Neutrophil (primary cell): Measurements from ENCODE around the gene PER1.

ENCODE experiments used
- H3K27ac ChIP-seq: fragments of 200-600 bp; sonication (generic); 2 replicates; pipeline ENCODE4 v1.5.1; 2016; ENCODE audit warnings: mild to moderate bottlenecking, moderate library complexity
- H3K27me3 ChIP-seq: fragments of 200-600 bp; sonication (generic); 2 replicates; pipeline ENCODE4 v1.6.0; 2016; ENCODE audit warnings: mild to moderate bottlenecking
- H3K36me3 ChIP-seq: fragments of 200-600 bp; sonication (generic); 2 replicates; pipeline ENCODE4 v1.5.1; 2017
- H3K4me1 ChIP-seq, 2 experiments: fragments of 200-600 bp in 1 of 2; sonication (generic) in 1 of 2; 1 replicate in 1 of 2; 2 replicates in 1 of 2; pipeline versions ENCODE4 v1.5.1 to v1.6.1; 2013 to 2016; ENCODE audit warnings: low read depth in 1 of 2, low read length in 1 of 2, mild to moderate bottlenecking in 1 of 2, moderate library complexity in 1 of 2; ENCODE audit not compliant: control insufficient read depth in 1 of 2, insufficient read depth in 1 of 2
- H3K4me3 ChIP-seq, 2 experiments: fragments of 200-600 bp in 1 of 2; sonication (generic) in 1 of 2; 1 replicate in 1 of 2; 2 replicates in 1 of 2; pipeline ENCODE4 v1.5.1; 2013 to 2016; ENCODE audit warnings: low read depth in 1 of 2, low read length in 1 of 2, mild to moderate bottlenecking in 1 of 2, moderate library complexity in 1 of 2
- H3K9me3 ChIP-seq: fragments of 200-600 bp; sonication (generic); 2 replicates; pipeline ENCODE4 v1.5.1; 2016
- TF ChIP-seq, protein P1 (sequence below): fragments of 200-600 bp; sonication (generic); IDR thresholded peaks from 2 replicates; pipeline ENCODE4 v1.5.1; 2016; ENCODE audit warnings: antibody characterized with exemption

The PER1 gene

DNA sequence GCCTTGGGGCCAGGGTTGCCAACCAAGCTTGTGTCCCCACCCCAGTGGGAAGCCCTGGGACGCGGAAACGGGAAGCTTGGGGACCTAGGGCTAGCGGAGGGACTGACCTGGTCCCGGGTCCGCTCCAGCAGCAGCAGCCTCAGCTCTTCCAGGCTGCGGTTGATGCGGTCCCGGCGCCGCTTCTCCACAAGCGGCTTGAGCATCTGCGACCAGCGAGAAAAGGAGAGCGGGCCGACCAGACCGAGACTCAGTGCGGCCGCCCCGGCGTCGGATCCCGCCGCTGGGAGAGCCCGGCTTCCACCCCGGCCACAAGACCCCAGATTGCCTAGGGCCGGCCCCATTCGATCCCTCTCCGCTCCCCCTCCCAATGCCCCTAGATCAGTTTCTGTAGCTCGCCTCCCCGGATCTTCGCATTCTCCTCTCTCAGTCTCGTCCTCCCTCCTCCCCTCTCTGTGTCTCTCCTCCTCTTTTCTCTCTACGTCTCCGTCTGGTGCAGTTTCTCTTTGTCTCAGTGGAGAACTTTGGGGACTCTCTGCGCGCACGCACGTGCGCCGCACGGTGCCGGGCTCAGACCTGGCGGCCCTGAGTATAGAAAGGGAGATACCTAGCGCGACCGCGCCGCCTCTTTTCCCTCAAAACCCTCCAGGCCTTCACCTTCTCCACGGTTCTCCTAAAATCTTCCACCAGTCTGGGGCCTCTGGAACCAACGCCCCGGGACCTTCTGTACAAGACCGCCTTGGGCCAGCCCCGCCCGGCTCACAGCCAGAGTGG lies 29.1 kb downstream of the PER1 start:
- peak overlapping the region in 1 of 2 experiments; percentile 60 for H3K4me3 ChIP-seq
- H3K27me3 ChIP-seq: peaks cover 100% of the 10 kb centered on the region
- H3K4me1 ChIP-seq: peaks cover 89 to 94% of the 10 kb centered on the region in 2 experiments
- TF ChIP-seq, protein P1, sequence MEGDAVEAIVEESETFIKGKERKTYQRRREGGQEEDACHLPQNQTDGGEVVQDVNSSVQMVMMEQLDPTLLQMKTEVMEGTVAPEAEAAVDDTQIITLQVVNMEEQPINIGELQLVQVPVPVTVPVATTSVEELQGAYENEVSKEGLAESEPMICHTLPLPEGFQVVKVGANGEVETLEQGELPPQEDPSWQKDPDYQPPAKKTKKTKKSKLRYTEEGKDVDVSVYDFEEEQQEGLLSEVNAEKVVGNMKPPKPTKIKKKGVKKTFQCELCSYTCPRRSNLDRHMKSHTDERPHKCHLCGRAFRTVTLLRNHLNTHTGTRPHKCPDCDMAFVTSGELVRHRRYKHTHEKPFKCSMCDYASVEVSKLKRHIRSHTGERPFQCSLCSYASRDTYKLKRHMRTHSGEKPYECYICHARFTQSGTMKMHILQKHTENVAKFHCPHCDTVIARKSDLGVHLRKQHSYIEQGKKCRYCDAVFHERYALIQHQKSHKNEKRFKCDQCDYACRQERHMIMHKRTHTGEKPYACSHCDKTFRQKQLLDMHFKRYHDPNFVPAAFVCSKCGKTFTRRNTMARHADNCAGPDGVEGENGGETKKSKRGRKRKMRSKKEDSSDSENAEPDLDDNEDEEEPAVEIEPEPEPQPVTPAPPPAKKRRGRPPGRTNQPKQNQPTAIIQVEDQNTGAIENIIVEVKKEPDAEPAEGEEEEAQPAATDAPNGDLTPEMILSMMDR: no peak
- no peaks in the 10 kb centered on the region for H3K36me3 ChIP-seq
- H3K27ac ChIP-seq: no peak overlapping the region
- H3K9me3 ChIP-seq: no peaks in the 10 kb centered on the region

DNA sequence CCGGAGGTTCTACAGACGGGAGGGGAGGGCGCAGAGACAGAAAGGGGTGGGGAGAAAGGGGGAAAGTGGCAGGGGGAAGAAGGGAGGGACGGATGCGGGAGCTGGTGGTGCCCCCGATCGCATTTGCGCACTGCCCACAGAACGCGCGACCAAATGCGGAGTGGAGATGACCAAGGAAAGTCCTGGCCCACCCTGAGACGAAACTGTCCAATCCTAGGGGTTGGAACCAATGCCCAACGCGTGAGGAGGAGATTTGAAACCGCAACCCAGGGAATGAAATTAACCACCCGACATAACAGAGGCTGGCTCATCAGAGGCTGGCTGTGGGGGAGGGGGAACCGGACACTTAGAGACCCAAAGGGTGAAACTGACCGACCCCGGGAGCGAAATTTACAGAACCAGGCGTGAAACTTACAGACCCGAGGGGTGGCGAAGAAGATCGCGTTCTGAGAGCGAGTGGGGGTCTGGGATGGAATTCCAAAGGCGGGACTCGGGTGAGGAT lies 29.7 kb downstream of the PER1 start:
- TF ChIP-seq, protein P1: no peak
- Histone ChIP-seq H3K27me3 (peaks cover 100% of the 10 kb centered on the region), H3K4me3 (peak overlapping the region; percentile 40 to 60), H3K27ac (no peak overlapping the region), H3K4me1 (peaks cover 95 to 100% of the 10 kb centered on the region in 2 experiments), H3K36me3 (no peaks in the 10 kb centered on the region), H3K9me3 (no peaks in the 10 kb centered on the region)

DNA sequence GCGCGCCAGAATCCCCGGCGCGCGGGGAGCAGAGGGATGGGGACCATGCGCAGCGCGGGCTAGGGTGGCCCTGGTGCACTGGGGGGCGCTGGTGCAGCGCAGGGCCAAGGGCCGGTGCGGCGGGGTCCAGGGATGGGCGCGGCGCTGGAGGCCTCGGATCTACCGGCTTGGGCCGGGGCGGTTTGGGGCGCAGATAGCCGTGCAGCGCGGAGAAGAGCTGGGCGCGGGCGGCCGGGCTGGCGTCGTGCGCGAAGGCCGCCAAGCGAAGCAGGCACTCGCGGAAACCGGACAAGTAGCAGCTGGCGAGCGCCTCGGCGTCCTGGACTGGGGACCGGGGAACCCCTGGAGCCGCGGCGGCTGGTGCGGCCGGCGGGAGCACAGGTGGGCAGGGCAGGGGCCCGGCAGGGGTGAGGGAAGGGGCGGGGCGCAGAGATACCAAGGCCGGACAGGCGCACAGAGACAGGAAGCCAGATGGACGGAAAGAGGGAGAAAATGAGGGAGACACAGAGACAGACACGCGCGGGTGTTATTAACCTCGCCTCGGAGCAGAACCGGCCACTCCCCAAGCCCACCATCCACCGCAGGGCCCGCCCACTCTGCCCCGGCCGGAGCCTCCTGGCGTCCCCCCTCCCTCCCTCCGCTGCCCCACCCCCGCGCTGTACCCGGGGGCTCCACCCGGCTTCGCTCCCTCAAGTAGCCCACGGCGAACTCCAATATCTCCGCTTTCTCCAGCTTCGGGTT lies 30.4 kb downstream of the PER1 start:
- Histone ChIP-seq H3K9me3 (no peaks in the 10 kb centered on the region), H3K4me3 (peak overlapping the region; percentile 40 to 60), H3K27me3 (peaks cover 100% of the 10 kb centered on the region), H3K4me1 (peaks cover 94 to 99% of the 10 kb centered on the region in 2 experiments), H3K36me3 (no peaks in the 10 kb centered on the region), H3K27ac (no peak overlapping the region)
- TF ChIP-seq, protein P1: no peak

DNA sequence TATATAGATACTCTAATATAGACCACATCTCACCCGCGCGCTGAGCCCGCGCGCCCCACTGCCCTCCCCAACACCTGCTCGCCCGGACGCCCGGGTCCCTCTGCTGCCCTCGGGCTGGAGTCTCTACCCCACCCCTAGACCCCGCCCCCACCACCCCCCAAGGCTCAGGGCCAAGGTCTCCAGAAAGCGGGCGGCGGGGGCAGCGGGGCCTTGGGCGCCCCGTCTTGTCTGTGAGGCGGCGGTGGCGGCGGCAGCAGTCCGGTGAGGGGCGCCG lies 30.9 kb downstream of the PER1 start:
- peaks cover 100% of the 10 kb centered on the region for H3K27me3 ChIP-seq
- H3K9me3 ChIP-seq: no peaks in the 10 kb centered on the region
- H3K27ac ChIP-seq: no peak overlapping the region
- no peaks in the 10 kb centered on the region for H3K36me3 ChIP-seq
- peaks cover 90 to 94% of the 10 kb centered on the region in 2 experiments for H3K4me1 ChIP-seq
- TF ChIP-seq, protein P1: no peak
- peak overlapping the region; percentile 52 to 60 for H3K4me3 ChIP-seq

DNA sequence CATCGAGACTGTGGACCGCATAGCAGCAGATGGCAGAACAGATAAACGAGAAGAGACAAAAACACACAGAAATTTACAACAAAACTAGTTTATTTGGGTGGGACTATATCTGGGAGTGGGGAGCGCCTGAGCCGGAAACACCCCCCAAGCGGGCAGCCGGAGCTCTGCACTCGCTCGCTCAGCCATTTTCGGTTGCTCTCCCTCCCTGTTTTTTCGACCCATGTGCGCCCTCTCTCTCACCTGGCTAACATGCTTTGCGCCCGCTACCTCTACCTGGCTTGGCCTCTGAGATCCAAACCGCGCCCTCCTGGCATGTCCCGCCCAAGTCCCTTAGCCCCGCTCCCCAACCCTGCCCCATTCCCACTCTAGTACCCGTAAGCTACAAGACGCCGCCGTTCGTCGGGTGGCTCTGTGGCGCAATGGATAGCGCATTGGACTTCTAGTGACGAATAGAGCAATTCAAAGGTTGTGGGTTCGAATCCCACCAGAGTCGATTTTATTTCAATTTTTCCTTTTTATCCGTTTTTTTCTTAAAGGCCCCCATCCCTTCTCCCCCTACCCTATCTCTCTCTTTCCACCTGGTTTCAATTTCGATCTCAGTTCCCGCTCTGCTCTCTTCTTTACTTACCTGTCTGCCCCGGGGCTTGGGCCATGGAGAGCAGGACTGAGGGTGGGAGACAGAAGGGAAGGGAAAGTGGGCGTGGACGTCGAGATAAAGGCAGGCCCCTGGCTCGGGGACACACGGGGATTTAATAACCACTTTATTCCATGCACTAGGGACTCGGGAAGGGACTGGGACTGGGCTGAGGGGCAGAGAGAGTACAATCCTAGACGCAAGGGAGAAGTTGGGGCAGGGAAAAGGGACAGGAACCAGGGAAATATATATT lies 31.4 kb downstream of the PER1 start:
- TF ChIP-seq, protein P1: no peak

More for the DNA sequence above, 31.4 kb downstream of the PER1 start:
- H3K36me3 ChIP-seq: no peaks in the 10 kb centered on the region
- H3K9me3 ChIP-seq: no peaks in the 10 kb centered on the region
- peaks cover 100% of the 10 kb centered on the region for H3K27me3 ChIP-seq
- H3K27ac ChIP-seq: no peak overlapping the region
- peak overlapping the region; percentile 52 to 60 for H3K4me3 ChIP-seq
- peaks cover 84 to 88% of the 10 kb centered on the region in 2 experiments for H3K4me1 ChIP-seq
